HG02678 (cell line): ENCODE measurements around the gene GHDC.
"Not testable (repeated sequence)": the region's sequence is repeated elsewhere in the genome, so short reads cannot be mapped to it uniquely, and the experiment has no call there.

ENCODE experiments used
- ATAC-seq: cut with Tn5 transposase; IDR thresholded peaks from one replicate; pipeline ENCODE4 v1.9.1; 2021; ENCODE audit warnings: mild to moderate bottlenecking, moderate library complexity; ENCODE audit not compliant: unreplicated experiment

Gene GHDC

GRCh38 chr17:42203354-42203753 is 9.1 kb upstream of the GHDC start:
- no peak for ATAC-seq

- no peak for ATAC-seq
These were observed 8.4 kb upstream of the GHDC start for GRCh38 chr17:42202696-42203095.

- no peak for ATAC-seq
These were observed 7.9 kb upstream of the GHDC start for GRCh38 chr17:42202159-42202558.

- ATAC-seq = no peak
These were observed 7.1 kb upstream of the GHDC start for GRCh38 chr17:42201458-42201772.

- ATAC-seq = no peak
These were observed 6.6 kb upstream of the GHDC start for GRCh38 chr17:42200706-42201457.

GRCh38 chr17:42199416-42200011 is 5.2 kb upstream of the GHDC start:
- ATAC-seq = no peak

- ATAC-seq = no peak
These were observed 4.6 kb upstream of the GHDC start for GRCh38 chr17:42198897-42199296.

- ATAC-seq = no peak
These were observed 3.4 kb upstream of the GHDC start for GRCh38 chr17:42197564-42198156.

GRCh38 chr17:42193216-42193968 is 902 bp downstream of the GHDC start:
- ATAC-seq = no peak

- ATAC-seq = no peak
These were observed 1.8 kb downstream of the GHDC start for GRCh38 chr17:42192189-42193126.

GRCh38 chr17:42191275-42191608 is 3.1 kb downstream of the GHDC start:
- no peak for ATAC-seq

GRCh38 chr17:42190491-42191274 is 3.6 kb downstream of the GHDC start:
- ATAC-seq = no peak

- ATAC-seq = no peak
These were observed 4.7 kb downstream of the GHDC start for GRCh38 chr17:42189651-42189965.

- ATAC-seq = no peak
These were observed 5.3 kb downstream of the GHDC start for GRCh38 chr17:42188749-42189650.

GRCh38 chr17:42187833-42188232 is 6.5 kb downstream of the GHDC start:
- no peak for ATAC-seq

- not testable (repeated sequence) for ATAC-seq
These were observed 8.1 kb downstream of the GHDC start for GRCh38 chr17:42186191-42186590.

GRCh38 chr17:42185621-42185930 is 8.7 kb downstream of the GHDC start:
- ATAC-seq = no peak

- no peak for ATAC-seq
These were observed 9.3 kb downstream of the GHDC start, which contains the start of gene HCRT for GRCh38 chr17:42184713-42185620. HCRT (minus strand) TSS chr17:42185452; CDS start chr17:42185365, 87 bp downstream.
